ENCODE measurements around the gene SPTBN1.

DNA sequence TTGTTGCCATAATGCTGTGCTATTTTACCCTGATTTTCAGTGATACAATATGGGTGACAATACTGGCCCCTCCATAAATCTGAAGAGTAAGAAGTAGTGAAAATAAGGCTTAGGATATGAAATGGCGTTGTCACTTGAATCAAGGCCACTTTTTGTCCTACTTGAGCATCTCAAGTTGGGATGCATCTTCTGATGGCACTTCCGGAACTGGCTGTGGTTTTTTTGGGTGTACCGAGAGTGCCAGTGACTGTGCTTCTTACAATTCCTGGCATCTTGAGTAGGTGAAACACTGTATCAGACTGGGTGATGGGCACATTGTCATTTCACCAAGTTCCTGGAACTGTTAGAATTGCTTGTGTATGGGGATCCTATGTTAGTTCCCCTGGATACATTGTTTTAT is 214.9 kb downstream of the SPTBN1 start:
- no peak for TF ChIP-seq POLR2A (IDR thresholded peaks at IDR 0.05)
- TF ChIP-seq, protein P1, sequence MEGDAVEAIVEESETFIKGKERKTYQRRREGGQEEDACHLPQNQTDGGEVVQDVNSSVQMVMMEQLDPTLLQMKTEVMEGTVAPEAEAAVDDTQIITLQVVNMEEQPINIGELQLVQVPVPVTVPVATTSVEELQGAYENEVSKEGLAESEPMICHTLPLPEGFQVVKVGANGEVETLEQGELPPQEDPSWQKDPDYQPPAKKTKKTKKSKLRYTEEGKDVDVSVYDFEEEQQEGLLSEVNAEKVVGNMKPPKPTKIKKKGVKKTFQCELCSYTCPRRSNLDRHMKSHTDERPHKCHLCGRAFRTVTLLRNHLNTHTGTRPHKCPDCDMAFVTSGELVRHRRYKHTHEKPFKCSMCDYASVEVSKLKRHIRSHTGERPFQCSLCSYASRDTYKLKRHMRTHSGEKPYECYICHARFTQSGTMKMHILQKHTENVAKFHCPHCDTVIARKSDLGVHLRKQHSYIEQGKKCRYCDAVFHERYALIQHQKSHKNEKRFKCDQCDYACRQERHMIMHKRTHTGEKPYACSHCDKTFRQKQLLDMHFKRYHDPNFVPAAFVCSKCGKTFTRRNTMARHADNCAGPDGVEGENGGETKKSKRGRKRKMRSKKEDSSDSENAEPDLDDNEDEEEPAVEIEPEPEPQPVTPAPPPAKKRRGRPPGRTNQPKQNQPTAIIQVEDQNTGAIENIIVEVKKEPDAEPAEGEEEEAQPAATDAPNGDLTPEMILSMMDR (IDR thresholded peaks at IDR 0.05) = no peak

Data from uterus (tissue), 2 donors.